ENCODE measurements around the gene MINK1. TPM values are rescaled to one million over a fixed set of nuclear protein-coding genes. Genes with fewer than 3 reads are reported as not detected.

The MINK1 gene
- total RNA-seq, 3 donors from 2014 or later (not counting 1 experiment from before 2014, with no cell fraction given), result 103 to 122 (median 110) TPM

GRCh38 chr17:4895121-4895520, 62.0 kb downstream of the MINK1 start:
- intact Hi-C loops (cut with micrococcal nuclease), result no loop called here
- no peaks in the 10 kb centered on the region for H3K36me3 Mint-ChIP-seq
- peaks cover 64% of the 10 kb centered on the region for H3K36me3 ChIP-seq (ENCODE audit: control insufficient read depth, insufficient read depth, low read length)
- no peak overlapping the region for H3K27ac ChIP-seq (ENCODE audit: low read length)
- H3K27me3 Mint-ChIP-seq (ENCODE audit: low read depth in 2 of 2), result no peaks in the 10 kb centered on the region
- H3K4me3 ChIP-seq (ENCODE audit: low read length), result no peak overlapping the region
- TF ChIP-seq CTCF (IDR thresholded peaks at IDR 0.05), result no peak
- peaks cover 9 to 14% of the 10 kb centered on the region in 2 donors for H3K4me1 Mint-ChIP-seq
- peaks cover 5% of the 10 kb centered on the region for H3K27me3 ChIP-seq (ENCODE audit: control insufficient read depth, insufficient read depth, low read length)
- H3K4me1 ChIP-seq (ENCODE audit: control insufficient read depth, insufficient read depth, low read length), result peaks cover 20% of the 10 kb centered on the region
- no peaks in the 10 kb centered on the region for H3K9me3 Mint-ChIP-seq
- H3K9me3 ChIP-seq (ENCODE audit: control insufficient read depth, insufficient read depth, low read length), result no peaks in the 10 kb centered on the region
- DNase-seq (no peak), ATAC-seq (no peak)
- H3K27ac Mint-ChIP-seq, result no peak overlapping the region
- H3K4me3 Mint-ChIP-seq, result no peak overlapping the region
- WGBS (ENCODE audit: insufficient coverage), result 94% methylated on average over 13 of the region's 13 CpGs

- WGBS (ENCODE audit: insufficient coverage), result 91% methylated on average over 27 of the region's 27 CpGs
- no peak for TF ChIP-seq CTCF (IDR thresholded peaks at IDR 0.05)
- H3K27me3 ChIP-seq (ENCODE audit: control insufficient read depth, insufficient read depth, low read length), result peaks cover 10% of the 10 kb centered on the region
- no peak overlapping the region for H3K27ac ChIP-seq (ENCODE audit: low read length)
- no peak overlapping the region for H3K4me3 ChIP-seq (ENCODE audit: low read length)
- H3K36me3 Mint-ChIP-seq, result no peaks in the 10 kb centered on the region
- intact Hi-C loops (cut with micrococcal nuclease), result no loop called here
- ATAC-seq, result no peak
- H3K9me3 Mint-ChIP-seq, result no peaks in the 10 kb centered on the region
- H3K36me3 ChIP-seq (ENCODE audit: control insufficient read depth, insufficient read depth, low read length), result peaks cover 58% of the 10 kb centered on the region
- H3K27me3 Mint-ChIP-seq (ENCODE audit: low read depth in 2 of 2), result no peaks in the 10 kb centered on the region
- H3K4me1 ChIP-seq (ENCODE audit: control insufficient read depth, insufficient read depth, low read length), result peaks cover 27% of the 10 kb centered on the region
- H3K4me3 Mint-ChIP-seq, result peak overlapping the region; percentile 35
- peak overlapping the region in 1 of 2 donors; percentile 40 for H3K27ac Mint-ChIP-seq
- no peak for DNase-seq
- H3K4me1 Mint-ChIP-seq, result peaks cover 12 to 20% of the 10 kb centered on the region in 2 donors
- no peaks in the 10 kb centered on the region for H3K9me3 ChIP-seq (ENCODE audit: control insufficient read depth, insufficient read depth, low read length)
Observed at GRCh38 chr17:4895657-4896331, 62.7 kb downstream of the MINK1 start.

GRCh38 chr17:4896332-4897197, 63.4 kb downstream of the MINK1 start:
- Histone ChIP-seq H3K27me3 (ENCODE audit: control insufficient read depth, insufficient read depth, low read length) (peaks cover 10% of the 10 kb centered on the region), H3K36me3 (ENCODE audit: control insufficient read depth, insufficient read depth, low read length) (peaks cover 50% of the 10 kb centered on the region), H3K27ac (ENCODE audit: low read length) (no peak overlapping the region), H3K4me1 (ENCODE audit: control insufficient read depth, insufficient read depth, low read length) (peaks cover 34% of the 10 kb centered on the region), H3K9me3 (ENCODE audit: control insufficient read depth, insufficient read depth, low read length) (no peaks in the 10 kb centered on the region), H3K4me3 (ENCODE audit: low read length) (no peak overlapping the region)
- ATAC-seq (no peak), DNase-seq (no peak)
- no peaks in the 10 kb centered on the region for H3K9me3 Mint-ChIP-seq
- 93% methylated on average over 27 of the region's 27 CpGs for WGBS (ENCODE audit: insufficient coverage)
- peak overlapping the region in 1 of 2 donors; percentile 40 for H3K27ac Mint-ChIP-seq
- no peaks in the 10 kb centered on the region for H3K27me3 Mint-ChIP-seq (ENCODE audit: low read depth in 2 of 2)
- no peak for TF ChIP-seq CTCF (IDR thresholded peaks at IDR 0.05)
- intact Hi-C loops (cut with micrococcal nuclease), result no loop called here
- H3K4me3 Mint-ChIP-seq, result no peak overlapping the region
- H3K36me3 Mint-ChIP-seq, result no peaks in the 10 kb centered on the region
- peaks cover 18 to 25% of the 10 kb centered on the region in 2 donors for H3K4me1 Mint-ChIP-seq
